HG03045 (cell line): ENCODE data around the gene MRPS23.

Experiments used
- ATAC-seq: cut with Tn5 transposase; IDR thresholded peaks from one replicate; pipeline ENCODE4 v1.9.1; 2021; ENCODE audit warnings: mild to moderate bottlenecking, moderate library complexity; ENCODE audit not compliant: unreplicated experiment

Gene MRPS23

DNA sequence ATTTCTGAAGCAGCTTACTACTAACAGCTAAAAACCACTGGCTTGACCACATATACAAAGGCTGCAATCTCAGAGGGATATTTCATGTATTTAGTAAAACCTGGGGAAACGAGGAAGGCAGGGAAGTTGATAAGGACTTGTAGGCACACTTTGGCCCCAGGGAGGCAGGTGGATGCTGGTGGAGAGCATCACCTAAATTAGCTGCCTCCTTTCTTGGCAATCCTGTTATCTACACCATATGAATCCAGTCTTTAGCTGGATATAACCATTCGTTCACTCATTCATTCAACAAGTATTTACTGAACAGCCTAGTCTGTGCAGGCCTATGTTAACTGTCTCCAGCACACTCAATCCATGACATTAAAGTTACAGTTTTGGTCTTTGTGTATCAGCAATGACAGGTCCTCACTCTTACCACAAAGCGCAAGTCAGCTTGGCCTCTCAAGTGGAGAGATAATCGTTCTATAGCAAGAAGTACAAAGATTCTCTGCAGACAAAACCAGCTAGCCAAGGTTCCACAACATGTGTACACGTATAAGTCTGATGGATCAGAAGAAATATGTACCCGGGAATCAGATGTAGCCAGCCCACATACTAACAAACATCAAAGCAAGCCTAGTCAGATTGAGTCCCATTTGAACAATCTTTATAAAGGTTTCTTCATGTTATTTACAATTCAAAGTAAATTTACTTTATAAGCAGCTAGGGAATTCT lies 10.8 kb downstream of the MRPS23 start:
- ATAC-seq = no peak

DNA sequence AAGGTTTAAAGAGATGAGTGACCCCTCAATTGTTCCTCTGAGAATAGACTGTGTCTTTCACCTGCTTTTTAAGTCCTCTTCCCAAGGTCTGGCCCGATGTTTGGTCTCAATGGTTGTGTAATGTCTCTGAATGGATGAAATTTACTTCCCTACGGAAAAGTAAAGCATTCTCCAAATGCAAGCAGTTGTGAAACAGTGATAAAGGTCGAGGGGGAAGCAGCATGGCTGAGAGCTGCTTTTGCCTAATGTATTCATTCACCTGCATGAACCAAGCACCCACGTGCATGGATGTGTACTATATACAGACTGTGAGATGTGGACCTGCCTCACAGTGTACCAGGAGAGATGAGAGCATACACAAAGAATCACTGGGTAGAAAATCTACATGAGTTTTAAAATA lies 11.4 kb downstream of the MRPS23 start:
- ATAC-seq = no peak

DNA sequence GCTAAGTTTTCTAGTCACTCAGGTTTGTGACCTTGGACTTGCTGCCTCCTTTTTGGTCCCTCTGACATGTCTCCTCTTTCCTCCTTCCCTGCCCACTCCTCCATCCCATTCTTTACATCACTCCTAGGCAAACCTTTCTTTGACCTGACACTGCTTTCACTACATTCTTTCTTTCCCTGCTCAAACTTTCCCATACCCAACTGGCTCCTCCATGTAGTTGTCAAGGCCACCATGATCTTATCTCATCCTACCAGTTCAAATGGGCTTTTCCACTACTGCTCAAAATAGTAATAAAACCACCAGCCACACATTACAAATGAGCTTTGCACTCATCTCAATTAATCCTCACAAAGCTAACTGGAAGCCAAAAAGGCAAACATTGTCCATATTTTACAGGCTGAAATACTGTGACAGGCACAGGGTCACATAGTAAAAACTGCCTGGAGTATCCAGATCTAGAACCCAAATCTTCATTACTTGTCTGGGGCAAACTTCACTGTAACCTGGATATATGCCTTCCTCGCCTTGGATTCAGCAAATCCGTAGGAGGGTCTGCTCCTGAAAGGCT lies 14.4 kb downstream of the MRPS23 start:
- no peak for ATAC-seq

DNA sequence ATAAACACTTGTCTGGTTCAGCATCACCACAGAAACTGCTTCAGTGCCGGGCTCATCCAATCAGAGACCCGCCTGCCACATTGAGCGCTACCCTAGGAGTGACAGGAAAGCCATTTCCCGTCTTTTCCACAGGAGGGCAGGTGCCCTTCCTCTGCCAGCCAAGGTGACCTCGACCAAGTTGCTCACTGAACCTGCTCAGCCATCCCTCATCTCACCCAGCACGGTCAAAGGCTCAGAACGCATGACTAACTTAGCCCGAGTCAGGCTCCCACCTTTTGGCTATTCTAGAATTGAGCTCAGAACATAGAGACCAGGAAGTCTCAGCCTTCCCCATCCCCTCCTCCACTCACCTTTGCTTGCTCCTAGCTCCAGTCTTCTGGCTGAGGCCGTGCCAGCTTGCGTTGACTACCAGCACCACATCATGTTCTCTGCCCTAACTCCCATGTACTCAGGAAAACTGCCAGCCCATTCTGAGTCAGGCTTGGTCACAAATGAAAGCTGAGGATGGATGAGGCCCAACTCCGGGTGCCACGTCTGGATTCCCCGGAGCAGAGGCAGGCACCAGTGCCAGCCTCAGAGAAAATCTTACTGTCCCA lies 15.6 kb downstream of the MRPS23 start:
- no peak for ATAC-seq

DNA sequence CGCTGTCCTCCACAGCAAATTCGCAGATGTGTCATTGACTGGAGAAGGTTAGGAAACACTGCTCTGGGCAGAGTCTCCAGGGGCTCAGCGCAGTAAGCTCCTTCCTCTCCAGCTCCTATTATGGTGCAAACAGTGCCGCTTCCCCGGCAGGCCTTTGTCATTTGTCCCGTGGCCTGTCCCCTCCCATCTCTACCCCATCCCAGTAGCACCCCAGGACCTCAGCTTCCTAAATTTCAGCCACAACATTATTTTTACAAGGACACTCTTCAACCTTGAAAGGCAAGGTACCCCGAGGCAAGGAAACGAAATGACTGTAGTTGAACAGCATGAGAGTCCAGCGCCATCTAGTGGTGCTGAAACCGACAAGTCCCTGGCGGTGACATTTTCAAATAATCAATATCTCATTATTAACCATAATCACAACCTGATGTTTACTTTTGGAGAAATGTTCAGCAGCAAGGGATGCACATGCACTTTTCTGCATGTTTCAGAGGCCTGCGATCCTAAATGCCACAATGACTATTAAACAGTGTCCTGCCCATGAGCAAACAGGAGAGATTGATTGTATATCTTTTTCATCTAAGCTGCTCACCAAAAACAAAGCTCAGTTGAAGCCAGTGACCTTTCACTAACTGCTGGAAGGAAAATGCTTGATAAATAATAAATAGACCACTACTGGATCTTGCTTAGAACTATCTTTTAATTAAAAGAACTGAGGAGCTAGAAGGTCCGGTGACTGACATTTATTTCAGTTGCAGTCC lies 16.5 kb downstream of the MRPS23 start:
- no peak for ATAC-seq

DNA sequence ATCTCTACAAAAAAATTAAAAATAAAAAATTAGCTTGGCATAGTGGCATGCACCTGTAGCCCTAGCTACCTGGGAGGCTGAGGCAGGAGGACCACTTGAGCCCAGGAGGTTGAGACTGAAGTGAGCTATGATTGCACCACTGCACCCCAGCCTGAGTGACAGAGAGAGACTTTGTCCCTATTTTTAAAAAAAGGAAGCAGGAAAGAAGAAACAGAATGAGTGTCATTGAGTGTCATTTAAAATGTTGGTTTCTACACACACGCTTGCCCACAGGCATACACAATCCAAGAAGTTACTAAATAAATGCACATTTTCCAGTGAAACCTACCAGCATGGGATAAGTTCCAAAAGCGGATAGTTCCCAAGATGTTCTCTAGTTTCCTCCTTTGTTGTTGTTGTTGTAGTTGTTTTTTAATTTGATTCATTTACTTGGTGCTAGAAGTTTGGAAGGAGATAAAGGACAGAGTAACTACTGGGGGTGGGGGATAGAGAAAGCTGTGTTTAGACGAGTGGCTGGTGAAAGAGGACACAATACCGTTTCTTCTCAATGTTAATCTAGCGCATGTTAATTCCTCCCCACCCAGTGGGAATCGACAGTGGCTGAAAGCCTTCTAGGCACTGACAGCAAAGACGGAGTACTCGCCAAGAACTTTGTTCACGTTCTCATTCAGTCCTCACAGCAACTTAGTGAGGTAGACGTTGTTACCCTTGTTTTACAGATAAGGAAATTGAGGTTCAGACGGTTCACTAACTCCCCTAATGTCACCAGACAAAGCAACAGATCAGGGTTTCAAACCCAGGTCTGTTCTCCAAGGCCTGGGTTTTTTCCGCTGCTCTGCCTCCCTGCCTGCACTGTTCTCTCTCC lies 17.3 kb downstream of the MRPS23 start:
- no peak for ATAC-seq

DNA sequence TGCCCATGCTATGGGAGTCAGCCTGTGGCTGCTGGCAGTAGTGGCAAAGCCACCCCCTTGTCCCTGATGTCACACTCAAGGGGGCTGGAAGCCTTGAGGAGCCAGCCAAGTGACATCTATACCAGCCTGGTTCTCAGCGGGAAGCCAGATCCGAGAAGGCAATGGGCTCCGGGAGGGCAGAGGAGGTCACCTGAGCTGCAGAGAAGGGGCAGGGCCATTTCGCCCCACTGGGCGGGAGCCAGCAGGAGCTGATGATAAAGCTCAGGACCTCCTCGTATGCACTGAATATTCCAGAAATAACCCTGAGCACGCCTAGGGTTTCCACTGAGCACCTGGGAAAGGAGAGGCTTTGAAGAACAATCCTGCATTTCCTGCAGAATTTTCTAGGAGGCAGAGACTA lies 19.0 kb downstream of the MRPS23 start:
- no peak for ATAC-seq

DNA sequence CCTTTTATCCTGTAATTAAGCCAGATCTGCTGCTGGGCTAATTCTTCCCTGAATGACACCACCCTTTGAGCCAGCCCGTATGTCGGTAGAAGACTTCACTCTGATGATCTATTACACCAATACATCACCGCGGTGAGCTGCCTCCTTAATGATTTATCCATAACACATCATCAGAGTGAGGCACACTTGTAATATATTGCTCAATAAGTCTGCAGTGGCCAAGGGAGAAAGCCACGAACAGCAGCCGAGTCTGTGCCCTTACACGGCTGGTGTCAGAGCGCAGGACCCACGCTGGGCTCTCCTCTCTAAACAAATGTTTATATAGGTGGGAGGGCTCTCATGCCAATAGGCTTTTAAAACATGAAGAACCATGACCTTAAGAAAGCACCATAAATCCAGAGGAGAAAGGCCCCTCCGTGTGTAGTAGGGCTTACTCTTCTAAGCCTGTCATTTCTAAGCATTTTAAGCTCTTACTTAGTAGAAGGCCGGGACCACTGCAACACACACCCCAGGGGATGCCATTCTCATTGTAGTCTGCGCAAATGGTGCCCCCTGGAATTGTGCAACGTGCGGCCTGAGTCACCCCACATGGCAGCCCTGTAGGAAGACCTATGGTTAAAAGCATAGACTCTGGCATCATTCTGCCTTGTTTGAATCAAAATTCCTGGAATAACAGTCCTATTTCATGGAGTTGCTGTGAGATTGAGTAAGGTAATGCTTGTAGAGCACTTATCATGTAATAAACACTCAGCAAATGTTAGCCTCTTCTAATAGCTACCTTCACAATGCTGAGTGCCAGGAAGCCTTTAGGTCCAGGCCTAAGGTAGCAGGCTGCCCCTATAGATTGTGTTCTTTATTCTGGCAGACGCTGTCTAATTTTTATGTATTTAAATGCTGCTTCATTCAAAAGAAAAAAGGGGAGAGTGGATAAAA lies 26.1 kb downstream of the MRPS23 start:
- ATAC-seq = no peak

DNA sequence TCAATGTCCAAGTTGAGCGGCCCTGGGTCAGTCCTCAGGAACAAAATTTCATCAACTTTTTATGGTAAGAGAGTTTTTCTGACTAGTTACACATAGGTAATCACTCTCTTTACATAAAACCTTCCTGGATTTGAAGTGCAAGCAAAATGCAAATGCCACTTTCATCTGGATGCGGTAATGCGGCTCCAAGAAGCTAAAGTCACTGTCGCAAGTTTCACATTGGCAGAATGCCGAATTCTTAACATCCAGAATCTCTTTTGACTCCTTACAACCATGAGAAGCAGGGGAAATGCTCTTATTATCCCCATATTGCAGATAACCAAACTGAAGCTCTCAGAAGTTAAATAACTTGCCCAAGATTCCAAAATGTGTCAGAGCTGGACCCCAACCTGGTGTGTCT lies 30.0 kb downstream of the MRPS23 start:
- no peak for ATAC-seq

DNA sequence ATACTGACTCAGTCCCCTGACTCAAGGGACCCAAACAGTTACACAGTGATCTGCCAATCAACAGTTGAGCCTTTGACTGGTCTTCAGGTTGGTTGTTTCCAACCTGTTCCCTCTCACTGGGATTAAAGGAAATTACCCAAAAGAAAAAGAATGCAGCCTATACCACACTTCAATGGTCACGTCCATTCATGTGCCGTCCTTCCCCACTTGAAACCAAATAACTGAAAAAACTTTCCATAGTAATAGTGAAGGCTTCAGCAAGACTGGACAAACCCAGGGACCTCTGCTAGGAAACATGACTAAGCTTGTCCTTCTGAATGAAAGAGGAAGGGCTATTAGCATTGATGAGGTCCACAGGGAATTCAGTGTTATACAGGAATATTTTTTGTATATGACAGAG lies 30.6 kb downstream of the MRPS23 start:
- no peak for ATAC-seq

DNA sequence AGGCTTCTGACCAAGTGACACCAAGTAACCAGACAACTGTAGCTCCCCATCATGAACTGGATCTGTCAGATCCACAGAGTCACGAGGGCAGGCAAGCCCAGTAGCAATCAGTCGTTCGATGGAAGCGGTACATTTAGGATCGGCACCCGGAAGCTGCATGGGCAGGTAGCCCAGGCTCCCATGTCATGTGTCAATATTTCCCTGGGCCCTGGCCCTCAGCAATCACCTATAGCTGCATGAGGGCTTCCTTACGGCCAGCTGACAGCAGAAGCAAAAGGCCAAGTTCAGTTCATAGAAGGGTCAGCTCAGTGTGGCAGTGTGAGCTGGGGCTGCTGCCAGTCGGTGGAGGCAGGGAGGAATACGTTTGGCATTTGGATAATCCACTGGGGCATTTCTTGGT lies 31.8 kb downstream of the MRPS23 start:
- no peak for ATAC-seq

DNA sequence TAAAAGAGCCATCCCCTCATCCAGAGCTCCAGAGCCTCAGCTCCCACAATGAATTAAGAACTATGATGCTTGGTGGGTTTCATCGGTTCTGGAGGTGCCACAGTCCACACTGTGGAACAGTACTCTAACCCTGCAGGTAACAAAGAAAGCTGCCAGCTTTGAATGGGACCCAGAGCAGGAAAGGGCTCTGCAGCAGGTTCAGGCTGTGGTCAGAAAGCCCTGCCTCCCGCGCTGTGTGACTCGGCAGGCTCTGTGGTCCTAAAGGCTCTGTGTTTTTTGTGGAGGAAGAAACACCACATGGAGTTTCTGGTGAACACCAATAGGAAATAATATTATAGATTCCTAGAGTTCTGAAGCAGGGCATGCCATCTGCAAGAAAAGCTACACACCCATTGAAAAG lies 32.5 kb downstream of the MRPS23 start:
- ATAC-seq = no peak

DNA sequence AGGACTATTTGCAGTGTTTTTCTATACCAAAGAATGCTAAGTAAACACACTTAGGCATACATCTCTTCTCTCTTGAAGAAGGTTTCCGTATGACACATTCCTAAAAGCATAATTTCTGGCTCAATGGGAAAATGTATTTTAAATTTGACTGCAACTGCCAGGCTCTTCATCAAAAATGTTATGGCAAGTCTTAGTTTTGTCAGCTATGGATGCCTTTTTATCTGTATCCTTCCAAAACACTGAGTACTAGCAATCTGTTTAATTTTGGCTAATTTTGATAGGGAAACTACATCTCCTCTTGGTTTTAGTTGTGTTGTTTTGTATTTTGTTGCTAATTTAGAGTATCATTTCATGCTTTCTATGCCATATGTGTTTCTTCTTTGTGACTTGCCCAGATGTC lies 35.4 kb downstream of the MRPS23 start:
- ATAC-seq = no peak

DNA sequence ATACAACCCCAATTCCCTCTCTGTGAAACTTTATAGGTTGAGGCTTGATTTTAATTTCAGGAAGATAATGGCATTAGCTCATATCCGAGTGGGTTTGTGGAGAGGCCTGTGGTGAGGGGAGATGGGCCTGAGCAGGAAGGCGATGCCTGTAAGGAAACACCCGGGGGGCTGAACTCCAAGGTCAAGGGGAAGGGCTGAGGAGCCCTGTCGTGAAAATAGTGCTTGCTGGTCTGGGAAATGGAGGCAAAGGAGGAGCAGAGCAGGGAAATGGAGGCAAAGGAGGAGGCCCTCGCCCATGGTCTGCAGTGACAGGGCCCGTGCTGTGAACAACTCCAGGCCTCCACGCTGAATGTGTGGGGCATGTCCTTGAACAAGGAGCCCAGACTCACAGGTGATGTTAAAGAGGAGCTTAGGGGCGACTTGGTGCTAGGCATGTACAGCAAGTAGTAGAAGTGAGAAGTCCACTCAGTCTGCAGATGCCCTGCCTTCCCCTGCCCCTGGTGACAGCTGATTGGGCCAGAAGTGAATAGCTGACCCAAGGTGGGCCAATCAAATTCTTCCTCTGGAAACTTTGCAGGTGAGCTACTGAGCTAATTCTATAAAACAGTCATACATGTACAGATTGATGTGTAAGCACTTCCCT lies 38.1 kb downstream of the MRPS23 start:
- ATAC-seq = no peak

DNA sequence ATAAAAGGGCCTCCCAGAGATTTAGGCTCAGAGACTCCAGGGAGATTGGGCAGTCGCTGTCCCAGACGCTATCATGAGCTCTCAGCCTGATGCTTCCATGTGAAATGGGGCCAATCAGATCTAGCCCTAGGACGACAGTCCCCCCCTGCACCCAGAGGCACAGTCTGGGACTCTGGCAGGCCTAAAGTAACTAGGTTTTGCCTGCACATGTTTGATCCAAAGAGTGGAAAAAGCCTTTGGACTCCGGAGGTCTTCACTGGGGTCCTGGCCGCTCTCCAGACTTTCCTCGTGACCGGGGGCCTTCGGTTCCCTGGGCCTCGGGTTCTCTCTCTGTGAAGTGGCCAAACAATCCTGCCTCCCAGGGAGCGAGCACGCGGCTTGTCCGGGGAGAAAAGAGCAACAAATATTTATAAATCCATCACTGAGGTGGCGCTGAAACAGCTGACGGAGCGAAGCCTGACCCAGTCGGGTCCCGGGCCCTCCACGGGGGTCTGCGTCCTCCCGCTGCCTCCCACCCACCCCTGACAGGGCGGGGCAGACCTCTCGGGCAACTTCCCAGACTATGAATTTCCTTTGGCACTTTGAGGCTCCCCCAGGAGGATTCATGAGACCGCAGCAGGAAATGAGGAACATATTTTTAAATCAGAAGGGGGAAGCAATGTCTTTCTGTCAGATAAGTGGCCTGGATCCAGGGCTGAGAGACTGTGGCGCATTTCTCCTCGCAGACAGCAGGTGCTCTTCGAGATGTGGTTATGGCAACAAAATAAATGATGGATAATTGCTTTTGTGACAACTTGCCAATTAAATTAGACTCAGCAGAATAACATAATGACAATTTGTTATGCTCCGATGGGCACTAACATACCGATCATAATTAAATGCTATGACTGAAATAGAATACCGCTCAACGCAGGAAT lies 38.9 kb downstream of the MRPS23 start:
- ATAC-seq = no peak

DNA sequence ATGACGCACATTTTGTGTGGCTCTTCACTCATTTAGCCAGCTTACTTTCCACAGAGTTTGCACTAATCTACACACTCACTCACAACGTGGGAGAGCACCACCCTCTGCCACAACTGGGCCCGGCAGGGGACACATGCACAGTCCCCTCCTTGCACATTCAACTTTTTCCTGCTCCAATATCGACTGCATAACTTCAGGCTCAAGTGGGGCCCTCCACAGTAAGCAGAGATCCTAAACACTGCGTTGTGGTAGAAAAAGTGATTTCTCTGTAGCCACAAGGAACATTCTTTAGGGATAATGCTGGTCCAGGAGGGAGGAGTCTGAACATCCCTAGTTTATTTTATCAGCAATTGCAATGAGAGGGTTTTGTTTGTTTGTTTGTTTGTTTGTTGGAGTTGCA lies 40.0 kb downstream of the MRPS23 start:
- no peak for ATAC-seq

DNA sequence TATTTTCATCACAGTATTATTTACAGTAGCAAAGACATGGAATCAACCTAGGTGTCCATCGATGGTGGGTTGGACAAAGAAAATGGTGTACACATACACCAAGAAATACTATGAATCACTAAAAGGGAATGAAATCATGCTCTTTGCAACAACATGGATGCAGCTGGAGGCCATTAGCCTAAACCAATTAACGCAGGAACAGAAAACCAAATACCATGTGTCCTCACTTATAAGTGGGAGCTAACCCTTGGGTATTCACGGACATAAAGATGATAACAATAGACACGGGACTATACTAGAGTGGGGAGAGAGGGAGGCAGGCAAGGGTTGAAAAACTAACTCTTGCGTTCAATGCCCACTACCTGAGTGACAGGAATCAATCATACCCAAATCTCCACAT lies 41.0 kb downstream of the MRPS23 start:
- ATAC-seq = no peak

DNA sequence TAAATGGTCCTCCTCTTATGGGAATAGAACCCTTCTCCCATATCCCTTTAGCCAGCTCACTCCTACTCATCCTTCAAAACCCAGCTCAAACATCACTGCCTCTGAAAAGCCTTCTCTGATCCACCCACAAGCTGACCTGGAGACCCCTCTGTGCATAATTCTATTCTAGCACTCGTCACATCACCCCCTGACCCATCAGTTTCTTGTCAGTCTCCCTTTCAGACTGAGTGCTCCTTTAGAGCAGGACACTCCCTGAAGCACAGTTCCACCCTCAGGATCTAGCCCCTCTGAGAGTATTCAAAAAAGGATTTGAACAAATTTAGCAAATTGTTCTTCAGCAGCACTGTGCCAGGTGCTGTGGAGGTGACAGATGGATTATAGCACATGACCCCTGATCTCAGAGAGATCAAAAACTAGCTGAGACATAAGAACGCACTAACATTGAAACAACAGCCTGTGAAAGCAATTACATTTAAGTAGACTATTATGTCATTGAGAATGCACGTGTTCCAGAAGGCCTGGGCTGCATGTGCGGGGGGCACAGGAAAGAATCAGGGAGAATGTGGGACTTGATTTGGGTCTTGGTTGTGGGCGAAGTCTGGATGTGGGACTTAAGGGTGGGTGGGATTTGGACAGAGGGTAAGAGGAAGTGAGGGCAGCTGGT lies 43.5 kb downstream of the MRPS23 start:
- no peak for ATAC-seq
